HG02884 (cell line): Measurements from ENCODE around the gene RAP1GAP.

ENCODE experiments used
- ATAC-seq: cut with Tn5 transposase; IDR thresholded peaks from one replicate; pipeline ENCODE4 v1.9.1; 2021; ENCODE audit warnings: mild to moderate bottlenecking, moderate library complexity; ENCODE audit not compliant: unreplicated experiment

RAP1GAP gene

GRCh38 chr1:21614419-21615115 is 54.6 kb downstream of the RAP1GAP start:
- ATAC-seq: no peak

DNA sequence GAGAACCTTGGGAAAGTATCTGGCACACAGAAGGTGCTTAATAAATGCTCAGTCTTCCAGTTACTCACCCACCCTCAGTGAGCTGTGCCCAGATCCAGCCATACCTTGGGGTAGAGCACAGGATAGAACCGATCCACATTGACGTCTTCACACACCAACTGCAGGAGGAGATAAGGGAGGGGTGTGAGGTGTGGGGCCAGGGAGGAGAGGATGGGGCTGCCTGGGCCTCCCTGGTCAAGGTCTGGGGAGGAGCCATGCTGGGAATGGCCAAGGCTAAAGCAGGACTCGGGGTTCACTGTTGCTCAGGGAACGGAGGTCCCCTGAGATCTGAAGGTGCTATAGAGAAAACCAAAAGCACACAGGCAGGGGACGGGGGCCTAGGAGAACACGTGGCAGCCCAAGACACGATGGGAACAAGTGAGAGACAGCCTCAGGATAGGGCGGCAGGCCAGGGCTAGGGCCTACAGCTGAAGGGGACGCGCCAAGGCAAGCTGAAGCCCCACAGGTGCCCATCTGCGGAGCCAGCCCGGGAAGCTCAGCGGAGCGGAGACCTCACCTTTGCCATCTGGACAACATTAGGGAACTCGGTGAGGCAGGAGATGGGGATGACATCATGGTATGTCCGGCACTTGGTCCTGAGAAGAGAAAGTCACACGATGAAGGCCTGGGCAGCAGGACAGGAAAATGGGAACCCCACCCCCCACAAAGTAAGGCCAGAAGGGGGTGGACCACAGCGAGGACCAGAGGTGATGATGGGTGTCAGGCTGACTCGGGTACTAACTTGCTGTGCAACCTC is 55.9 kb downstream of the RAP1GAP start:
- no peak for ATAC-seq

DNA sequence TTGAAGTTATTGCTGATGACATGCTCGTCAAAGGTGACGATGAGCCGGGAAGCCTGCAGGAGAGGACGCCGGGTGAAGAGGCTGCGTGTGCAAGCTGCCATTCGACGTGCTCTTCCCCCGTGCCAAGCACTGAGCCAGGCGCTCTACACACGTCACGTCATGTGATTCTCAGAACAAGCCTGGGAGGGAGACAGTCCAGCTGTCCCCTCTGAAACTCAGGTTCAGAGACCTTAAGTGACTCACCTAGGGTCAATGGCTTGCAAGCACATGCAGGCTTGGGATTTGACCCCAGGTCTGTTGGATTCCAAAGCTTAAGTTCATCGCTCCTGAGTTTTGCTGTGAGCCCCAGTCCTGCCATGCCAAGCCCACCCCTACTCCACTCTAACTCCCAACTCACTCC is 57.1 kb downstream of the RAP1GAP start:
- ATAC-seq: no peak

GRCh38 chr1:21610989-21611785 is 58.0 kb downstream of the RAP1GAP start:
- no peak for ATAC-seq

DNA sequence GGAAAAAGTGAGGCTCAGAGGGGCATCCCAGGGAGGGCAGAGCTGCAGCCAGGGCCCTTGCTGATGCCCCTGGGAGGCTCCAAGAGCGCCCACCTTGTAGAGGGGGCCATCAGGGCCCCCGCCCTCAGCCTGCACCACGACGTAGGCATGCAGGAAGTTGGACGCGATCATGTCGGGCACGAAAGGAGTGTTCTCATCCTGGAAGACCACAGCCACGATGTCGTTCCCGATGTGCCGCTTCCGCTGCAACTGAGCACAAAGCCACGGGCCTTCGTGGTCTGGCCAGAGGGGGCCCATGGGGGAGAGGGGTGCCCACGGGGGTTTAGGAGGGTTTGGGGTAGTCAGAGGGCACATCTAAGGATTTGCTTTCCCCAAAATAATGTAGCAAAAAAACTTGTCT is 59.1 kb downstream of the RAP1GAP start:
- no peak for ATAC-seq

- no peak for ATAC-seq
Observed at GRCh38 chr1:21608798-21609197, 60.4 kb downstream of the RAP1GAP start.

DNA sequence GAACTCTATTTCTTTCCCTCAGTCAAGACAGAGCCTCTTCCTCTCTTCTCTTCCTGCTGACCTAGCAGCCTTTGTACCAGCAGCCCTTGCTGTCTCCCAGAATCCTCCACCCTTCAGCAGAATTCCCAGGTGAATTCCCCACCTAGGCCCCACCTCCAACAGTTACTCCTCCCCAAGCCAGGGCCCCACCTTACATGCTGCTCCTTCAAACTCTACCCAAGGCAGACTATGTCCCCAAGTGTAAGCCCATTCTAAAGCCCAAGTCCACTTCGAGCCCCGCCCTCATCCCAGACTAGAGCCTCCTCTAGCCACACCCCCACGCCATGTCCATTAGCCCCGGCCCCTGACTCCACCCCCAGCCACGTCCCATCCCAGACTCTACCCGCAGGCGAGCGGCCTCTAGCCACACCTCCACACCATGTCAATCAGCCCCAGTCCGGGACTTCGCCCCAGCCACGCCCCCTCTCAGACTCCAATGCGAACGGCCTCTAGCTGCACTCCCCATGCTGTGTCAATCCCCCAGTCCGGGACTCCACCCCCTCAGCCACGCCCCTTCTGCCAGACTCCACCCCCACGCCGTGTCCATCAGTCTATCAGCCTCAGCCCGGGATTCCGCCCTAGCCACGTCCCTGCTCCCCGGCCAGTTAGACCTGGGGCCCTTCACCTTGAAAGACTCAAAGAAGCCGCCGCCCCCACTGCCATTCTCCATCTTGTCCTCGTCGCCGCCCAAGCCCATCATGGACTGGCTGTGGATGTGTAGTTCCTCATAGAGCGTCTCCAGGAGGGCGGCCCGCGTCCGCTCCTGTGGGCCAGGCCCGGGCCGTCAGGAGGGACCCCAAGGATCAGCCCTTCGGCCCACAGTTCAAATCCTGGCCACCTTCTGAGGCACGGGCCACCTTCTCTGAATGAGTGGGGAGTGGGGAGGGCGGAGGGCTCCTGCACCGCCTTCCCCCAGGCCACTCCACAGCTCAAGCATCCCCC is 61.3 kb downstream of the RAP1GAP start:
- ATAC-seq: no peak

- ATAC-seq: no peak
Observed at GRCh38 chr1:21605964-21606705, 63.0 kb downstream of the RAP1GAP start.

- no peak for ATAC-seq
Observed at GRCh38 chr1:21605012-21605715, 64.0 kb downstream of the RAP1GAP start.

GRCh38 chr1:21604208-21604957 is 64.8 kb downstream of the RAP1GAP start:
- ATAC-seq: no peak

GRCh38 chr1:21603177-21604138 is 65.7 kb downstream of the RAP1GAP start:
- no peak for ATAC-seq

GRCh38 chr1:21601278-21602048 is 67.7 kb downstream of the RAP1GAP start:
- ATAC-seq: no peak

- ATAC-seq: no peak
Observed at GRCh38 chr1:21599402-21599801, 69.8 kb downstream of the RAP1GAP start.

GRCh38 chr1:21598904-21599303 is 70.3 kb downstream of the RAP1GAP start:
- no peak for ATAC-seq

GRCh38 chr1:21598417-21598816 is 70.7 kb downstream of the RAP1GAP start:
- no peak for ATAC-seq

DNA sequence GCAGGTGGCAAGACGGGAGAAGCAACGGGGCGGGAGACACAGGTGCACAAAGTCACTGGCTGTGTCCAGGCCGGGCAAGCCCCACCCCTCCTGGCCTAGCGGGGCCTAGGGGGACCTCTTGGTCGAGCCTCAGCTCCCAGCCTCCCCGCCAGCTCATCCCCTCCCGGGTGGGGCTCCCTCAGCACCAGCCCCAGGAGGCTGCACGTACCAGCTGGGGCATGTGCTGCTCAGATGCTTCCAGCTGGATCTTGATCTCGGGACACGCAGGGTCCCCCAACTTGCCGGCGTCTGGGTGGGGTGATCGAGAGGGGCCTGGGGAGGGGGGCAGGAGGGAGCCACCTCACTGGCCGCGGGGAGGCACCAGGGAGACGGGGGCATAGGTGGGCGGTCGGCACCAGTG is 71.4 kb downstream of the RAP1GAP start:
- ATAC-seq: no peak

DNA sequence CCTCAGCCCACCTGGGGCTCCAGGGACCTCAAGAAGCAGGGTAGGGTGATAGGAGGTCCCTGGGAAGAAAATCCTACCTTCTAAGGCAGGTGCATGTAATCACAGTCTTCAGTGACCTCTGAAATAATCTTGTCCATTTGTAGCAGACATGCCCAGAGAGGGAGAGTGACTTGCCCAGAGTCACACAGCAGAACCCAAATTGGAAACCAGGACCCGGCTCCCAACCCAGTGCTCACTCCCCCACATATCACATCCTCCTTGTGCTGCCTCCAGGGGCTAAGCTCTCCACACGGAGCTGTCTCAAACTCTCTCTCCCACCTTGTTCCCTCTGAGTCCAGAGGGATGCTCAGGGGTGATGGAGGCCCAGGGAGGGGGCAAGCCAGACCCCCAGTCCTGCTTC is 72.5 kb downstream of the RAP1GAP start:
- no peak for ATAC-seq
